ENCODE data around the gene XPNPEP3. TPM values are rescaled to one million over a fixed set of nuclear protein-coding genes. Genes with fewer than 3 reads are reported as not detected.
"Not testable (repeated sequence)": the region's sequence is repeated elsewhere in the genome, so short reads cannot be mapped to it uniquely, and the experiment has no call there.

XPNPEP3 gene
- total RNA-seq, 1 donor from 2014 or later = 4.2 TPM

GRCh38 chr22:40857309-40857855, 434 bp downstream of the XPNPEP3 start:
- DNase-seq (ENCODE audit: low read depth in 2 of 2) = no peak

GRCh38 chr22:40862013-40862412, 5.1 kb downstream of the XPNPEP3 start, which contains the start of gene DNAJB7:
Gene DNAJB7, minus strand, starts transcription at chr22:40862113. Its CDS starts 119 bp downstream, at chr22:40861994.
- no peak for DNase-seq (ENCODE audit: low read depth in 2 of 2)

DNA sequence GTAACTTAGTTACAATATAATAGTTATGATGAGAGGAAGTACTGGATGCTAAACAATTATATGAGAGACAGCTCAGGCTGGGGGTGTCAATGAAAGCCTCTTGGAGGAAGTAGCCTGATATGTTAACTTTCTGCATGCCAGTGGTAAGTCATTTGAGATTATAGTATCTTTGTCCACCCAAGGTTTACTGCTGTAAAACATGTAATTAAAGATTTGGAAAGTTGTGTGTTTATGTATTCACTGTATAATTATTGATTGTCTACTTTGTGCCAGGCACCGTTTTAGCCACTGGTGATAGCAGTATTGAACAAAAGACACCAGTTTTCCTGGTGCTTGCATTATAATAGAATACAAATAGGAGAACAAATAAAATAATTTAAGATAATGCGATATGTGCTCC, 5.6 kb downstream of the XPNPEP3 start:
- DNase-seq (ENCODE audit: low read depth in 2 of 2) = no peak

DNA sequence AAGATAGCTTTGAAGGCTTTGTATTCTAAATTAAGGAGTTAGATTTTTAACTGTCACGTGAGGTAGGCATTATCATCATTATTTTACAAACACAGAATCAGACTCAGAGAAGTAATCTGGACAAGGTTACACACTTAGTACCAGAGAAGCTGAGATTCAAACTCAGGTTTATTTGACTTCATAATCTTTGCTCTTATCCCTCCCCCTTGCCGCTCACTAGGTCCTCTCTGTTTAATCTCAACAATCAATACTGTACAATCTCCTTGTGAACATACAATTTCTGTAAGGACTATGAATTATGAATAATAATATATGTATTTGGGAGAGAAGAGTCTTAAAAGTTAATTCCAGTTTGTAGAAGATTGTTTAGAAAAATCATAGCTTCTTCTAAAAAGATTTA, 10.2 kb downstream of the XPNPEP3 start:
- DNase-seq (ENCODE audit: low read depth in 2 of 2) = no peak

- DNase-seq (ENCODE audit: low read depth in 2 of 2) = not testable (repeated sequence)
Measured at GRCh38 chr22:40868379-40868778, 11.4 kb downstream of the XPNPEP3 start.

GRCh38 chr22:40874016-40874415, 17.1 kb downstream of the XPNPEP3 start:
- no peak for DNase-seq (ENCODE audit: low read depth in 2 of 2)

DNA sequence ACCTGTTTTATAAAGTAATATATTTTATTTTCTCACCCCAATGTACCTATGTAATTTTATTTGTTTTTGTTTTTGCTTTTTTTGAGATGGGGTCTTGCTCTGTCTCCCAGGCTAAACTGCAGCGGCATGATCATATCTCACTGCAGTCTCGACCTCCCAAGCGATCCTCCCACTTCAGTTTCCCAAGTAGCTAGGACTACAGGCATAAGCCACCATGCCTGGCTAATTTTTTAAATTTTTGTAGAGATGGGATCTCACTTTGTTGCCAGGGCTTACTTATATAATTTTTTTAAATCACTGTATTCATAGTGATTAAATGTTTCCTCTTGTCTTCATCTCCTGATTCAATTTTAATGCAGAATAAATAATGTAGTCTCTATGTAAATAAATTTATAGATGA, 18.2 kb downstream of the XPNPEP3 start:
- no peak for DNase-seq (ENCODE audit: low read depth in 2 of 2)

GRCh38 chr22:40876907-40877306, 20.0 kb downstream of the XPNPEP3 start:
- no peak for DNase-seq (ENCODE audit: low read depth in 2 of 2)

GRCh38 chr22:40877488-40877887, 20.5 kb downstream of the XPNPEP3 start:
- no peak for DNase-seq (ENCODE audit: low read depth in 2 of 2)

GRCh38 chr22:40878922-40879321, 22.0 kb downstream of the XPNPEP3 start:
- DNase-seq (ENCODE audit: low read depth in 2 of 2) = no peak

- DNase-seq (ENCODE audit: low read depth in 2 of 2) = no peak
Measured at GRCh38 chr22:40889116-40889515, 32.2 kb downstream of the XPNPEP3 start.

GRCh38 chr22:40890881-40891280, 33.9 kb downstream of the XPNPEP3 start:
- DNase-seq (ENCODE audit: low read depth in 2 of 2) = no peak

DNA sequence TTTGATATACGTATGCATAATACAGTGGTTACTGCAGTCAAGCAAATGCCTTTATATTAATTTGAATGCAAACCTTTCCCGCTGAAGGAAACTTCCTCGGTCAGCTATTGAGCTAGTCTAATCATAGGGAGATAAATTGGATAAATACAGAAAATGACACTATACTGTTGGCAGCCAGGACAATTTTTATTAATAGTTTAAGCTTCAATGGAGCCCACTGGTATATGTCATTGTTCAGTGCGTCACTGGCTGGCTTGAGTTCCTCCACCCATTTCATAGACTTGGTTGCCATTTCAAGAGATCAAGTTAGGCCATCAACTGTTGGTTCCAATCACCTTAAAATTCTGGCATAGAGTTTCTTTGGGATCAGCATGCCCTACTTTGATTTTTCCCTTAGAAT, 37.5 kb downstream of the XPNPEP3 start:
- no peak for DNase-seq (ENCODE audit: low read depth in 2 of 2)

DNA sequence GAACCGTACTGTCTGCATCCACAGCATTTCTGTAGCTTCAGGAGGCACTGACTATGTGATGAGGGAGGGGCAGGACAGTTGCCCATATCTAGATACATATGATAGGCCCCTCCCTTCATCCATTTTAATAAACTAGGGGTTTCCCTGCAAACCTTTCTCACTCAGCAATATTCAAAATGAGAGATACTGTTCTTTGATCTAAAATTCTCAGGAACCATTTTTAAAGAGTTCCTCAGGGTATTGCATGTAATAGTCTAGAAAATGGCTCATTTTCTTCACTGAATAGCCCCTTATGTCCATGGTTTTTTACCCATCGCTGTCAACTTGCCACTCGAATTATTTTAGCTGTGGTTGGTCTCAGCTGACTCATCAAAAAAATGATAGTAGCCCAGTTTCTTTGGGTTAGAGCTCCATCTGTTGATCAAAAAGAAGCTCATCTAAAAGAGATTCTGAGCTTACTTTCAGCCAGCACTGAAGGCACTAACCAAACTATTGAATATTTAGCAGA, 42.0 kb downstream of the XPNPEP3 start:
- peak; percentile 62 to 78 for DNase-seq (ENCODE audit: low read depth in 2 of 2)

DNA sequence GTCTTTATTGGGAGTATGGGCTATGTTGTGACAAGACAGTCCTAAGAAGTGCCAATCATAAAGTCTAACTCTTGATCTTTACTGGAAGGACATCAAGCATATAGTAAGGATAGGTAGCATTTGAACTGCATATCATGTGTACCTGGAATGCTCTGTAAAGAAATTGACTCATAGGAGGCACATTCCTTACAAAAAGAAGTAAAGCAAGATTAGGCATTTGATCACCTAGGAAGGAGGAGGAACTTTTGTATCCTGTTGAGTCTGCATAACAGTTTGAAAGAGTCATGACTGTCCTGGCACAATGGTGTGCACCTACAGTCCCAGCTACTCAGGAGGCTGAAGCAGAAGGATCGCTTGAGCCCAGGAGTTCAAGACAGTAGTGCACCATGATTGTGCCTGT, 47.2 kb downstream of the XPNPEP3 start:
- no peak for DNase-seq (ENCODE audit: low read depth in 2 of 2)

DNA sequence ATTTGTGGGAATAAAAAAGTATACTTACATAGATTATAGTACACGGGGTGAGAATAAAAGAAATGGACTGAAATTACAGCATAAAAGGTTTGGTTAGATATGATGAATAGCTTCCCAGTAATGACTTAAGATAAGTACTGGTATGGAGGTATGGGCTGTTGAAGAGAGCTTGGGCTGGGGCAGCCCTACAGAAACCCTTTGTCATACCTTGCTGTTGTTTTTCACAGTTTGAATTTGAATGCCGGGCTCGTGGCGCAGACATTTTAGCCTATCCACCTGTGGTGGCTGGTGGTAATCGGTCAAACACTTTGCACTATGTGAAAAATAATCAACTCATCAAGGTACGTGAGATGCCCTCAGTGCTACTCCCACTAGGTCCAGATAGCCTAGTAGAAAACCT, 51.9 kb downstream of the XPNPEP3 start:
- DNase-seq (ENCODE audit: low read depth in 2 of 2) = no peak

DNA sequence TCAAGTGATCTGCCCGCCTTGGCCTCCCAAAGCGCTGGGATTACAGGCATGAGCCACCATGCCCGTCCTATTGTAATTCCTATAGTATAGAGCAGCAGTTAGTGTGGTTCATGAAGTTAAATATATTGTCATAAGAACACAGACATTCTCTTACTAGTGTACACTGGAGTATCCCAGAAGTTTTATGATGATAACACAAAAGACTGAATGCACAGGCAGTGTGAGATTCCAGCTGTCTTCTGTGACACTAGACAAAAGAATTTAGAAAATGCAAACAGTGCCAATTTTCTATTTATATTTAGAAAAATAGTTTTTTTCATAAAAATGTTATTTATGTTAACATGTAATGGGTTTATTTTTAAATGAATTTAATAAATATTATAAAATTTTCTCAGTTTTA, 54.8 kb downstream of the XPNPEP3 start:
- no peak for DNase-seq (ENCODE audit: low read depth in 2 of 2)

- DNase-seq (ENCODE audit: low read depth in 2 of 2) = not testable (repeated sequence)
Measured at GRCh38 chr22:40912987-40913386, 56.0 kb downstream of the XPNPEP3 start.

GRCh38 chr22:40919446-40919845, 62.5 kb downstream of the XPNPEP3 start:
- DNase-seq (ENCODE audit: low read depth in 2 of 2) = no peak

DNA sequence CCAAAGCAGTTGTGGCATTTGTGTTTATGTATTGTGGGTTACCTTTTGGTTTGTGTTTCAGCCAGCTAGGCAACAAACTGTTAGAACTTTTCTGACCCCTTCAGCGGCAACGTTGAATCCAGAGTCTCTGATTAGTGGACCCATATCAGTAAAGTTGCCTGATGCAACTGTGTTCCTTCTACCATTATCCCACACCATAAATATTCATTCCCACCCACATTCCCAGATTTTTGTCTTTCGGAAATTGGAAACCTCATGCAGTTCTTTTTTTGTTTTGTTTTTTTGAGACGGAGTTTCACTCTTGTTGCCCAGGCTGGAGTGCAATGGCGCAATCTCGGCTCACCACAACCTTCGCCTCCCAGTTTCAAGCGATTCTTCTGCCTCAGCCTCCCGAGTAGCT, 63.6 kb downstream of the XPNPEP3 start:
- no peak for DNase-seq (ENCODE audit: low read depth in 2 of 2)

GRCh38 chr22:40922484-40923303, 65.7 kb downstream of the XPNPEP3 start:
- peak; percentile 72 to 83 for DNase-seq (ENCODE audit: low read depth in 2 of 2)

GRCh38 chr22:40928657-40929056, 71.7 kb downstream of the XPNPEP3 start:
- DNase-seq (ENCODE audit: low read depth in 2 of 2) = peak; percentile 5 to 24

DNA sequence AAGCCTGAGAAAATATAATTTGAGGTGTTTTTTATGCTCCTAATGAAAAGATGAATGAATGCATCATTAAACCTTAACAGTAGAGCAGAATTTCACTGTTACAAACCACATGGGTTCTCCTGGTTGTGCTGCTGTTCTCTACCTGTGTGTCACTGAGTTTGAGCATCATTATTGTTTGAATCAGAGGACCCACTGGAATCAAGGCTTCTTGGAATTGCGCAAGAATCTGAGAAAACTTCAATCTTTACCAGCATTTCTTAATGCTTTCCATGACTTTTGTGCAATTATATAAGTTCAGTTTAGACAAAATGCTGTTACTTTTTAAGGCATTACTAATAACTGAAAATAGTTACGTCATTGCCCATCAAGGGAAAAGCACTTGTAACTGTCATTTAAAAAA, 75.4 kb downstream of the XPNPEP3 start:
- DNase-seq (ENCODE audit: low read depth in 2 of 2) = no peak

All from lung microvascular endothelial cell (primary cell).